ENCODE results near the gene AMIGO2. TPM values are rescaled to one million over a fixed set of nuclear protein-coding genes. Genes with fewer than 3 reads are reported as not detected.

Gene AMIGO2
- total RNA-seq, 1 experiment from 2014 or later = 8.6 TPM

- H3K9ac ChIP-seq (ENCODE audit: extremely low read depth, insufficient read length, low read length) = no peak overlapping the region
- H3K23ac ChIP-seq (ENCODE audit: insufficient read length, low read depth, low read length) = no peak overlapping the region
- H3K79me1 ChIP-seq (ENCODE audit: insufficient read depth, low read depth, low read length, poor library complexity, severe bottlenecking) = no peaks in the 10 kb centered on the region
- H3K9me3 ChIP-seq (ENCODE audit: control insufficient read depth, low read depth, low read length) = no peaks in the 10 kb centered on the region
- H3K4me2 ChIP-seq (ENCODE audit: insufficient read depth, insufficient read length, low read length) = no peak overlapping the region
- H2BK5ac ChIP-seq (ENCODE audit: insufficient read length, low read length) = no peak overlapping the region
- no peak overlapping the region for H2BK120ac ChIP-seq (ENCODE audit: low read depth, low read length, poor library complexity, severe bottlenecking)
- no peak for TF ChIP-seq CTCF (conservative IDR thresholded peaks at IDR 0.05)
- H4K8ac ChIP-seq (replicated peaks; ENCODE audit: insufficient read length, low read depth, low read length) = no peak overlapping the region
- H4K20me1 ChIP-seq (ENCODE audit: control insufficient read depth, insufficient read depth, insufficient read length) = no peaks in the 10 kb centered on the region
- Mint-ChIP-seq H3K36me3 (ENCODE audit: insufficient read depth in 1 of 3, low read depth in 3 of 3) (peaks cover 0 to 5% (median 2%) of the 10 kb centered on the region in 3 experiments; a peak in 3 of 7 replicates), H3K9me3 (no peaks in the 10 kb centered on the region), H3K27ac (no peak overlapping the region), H3K27me3 (ENCODE audit: low read depth) (peaks cover 19% of the 10 kb centered on the region), H3K4me3 (peak overlapping the region in 1 of 2 experiments; percentile 82; a peak in 3 of 5 replicates), H3K4me1 (peaks cover 13 to 31% of the 10 kb centered on the region in 2 experiments)
- H2BK20ac ChIP-seq (ENCODE audit: low read depth, low read length, poor library complexity, severe bottlenecking) = no peak overlapping the region
- no peak overlapping the region for H3K4ac ChIP-seq (ENCODE audit: low read depth, low read length)
- peaks cover 4% of the 10 kb centered on the region; the same call in 1 of the 2 replicates for H3K27me3 ChIP-seq (ENCODE audit: insufficient read depth, low read length)
- no peaks in the 10 kb centered on the region for H3K4me1 ChIP-seq (ENCODE audit: insufficient read depth, low read length)
- no peak overlapping the region for H4K5ac ChIP-seq (ENCODE audit: insufficient read length, low read depth, low read length)
- no peak overlapping the region for H2BK12ac ChIP-seq (ENCODE audit: insufficient read length, low read depth, low read length)
- no peak overlapping the region for H3K56ac ChIP-seq (ENCODE audit: insufficient read length, low read depth, low read length)
- WGBS (ENCODE audit: extremely low coverage, insufficient read length, low lambda C conversion rate) = no CpG with 5 or more reads among the region's 17 CpGs
- no peaks in the 10 kb centered on the region for H3K79me2 ChIP-seq (ENCODE audit: insufficient read depth, low read length)
- H3K18ac ChIP-seq (ENCODE audit: insufficient read length, low read depth, low read length) = no peak overlapping the region
- no peak overlapping the region for H3K14ac ChIP-seq (ENCODE audit: insufficient read depth, low read length)
- no peak overlapping the region for H3T11ph ChIP-seq (ENCODE audit: low read length)
- H2BK15ac ChIP-seq (ENCODE audit: low read depth, low read length) = no peak overlapping the region
- H2AK5ac ChIP-seq (ENCODE audit: insufficient read length, low read length) = no peak overlapping the region
- H3K23me2 ChIP-seq (ENCODE audit: insufficient read length, low read depth, low read length, poor library complexity, severe bottlenecking) = peaks cover 13% of the 10 kb centered on the region
- no peak for DNase-seq
- H3K27ac ChIP-seq (ENCODE audit: insufficient read length, low read depth, low read length) = no peak overlapping the region
- no peak overlapping the region for H2AFZ ChIP-seq (ENCODE audit: low read length)
- no peak overlapping the region for H4K91ac ChIP-seq (ENCODE audit: insufficient read length, low read depth, low read length)
Observed at GRCh38 chr12:47077206-47078085, 2.3 kb downstream of the AMIGO2 start.
